D721Med (cell line): ENCODE data around the gene DDX60.
"Not testable (repeated sequence)": the region's sequence is repeated elsewhere in the genome, so short reads cannot be mapped to it uniquely, and the experiment has no call there.

Experiments used
- DNase-seq: peaks from one replicate; pipeline ENCODE4 v3.0.0; 2011; ENCODE audit warnings: low spot score; ENCODE audit not compliant: insufficient read length
- FAIRE-seq: peaks from 2 replicates; lab custom pipeline; 2011; peaks lifted over from hg19 to GRCh38; lab: Jason Lieb, UNC
- CTCF ChIP-seq: IDR thresholded peaks from 2 replicates; pipeline ENCODE4 v1.5.1; 2012; ENCODE audit warnings: mild to moderate bottlenecking, control low read depth; ENCODE audit not compliant: insufficient read depth; ENCODE audit errors: missing control alignments

DDX60 gene

GRCh38 chr4:168353746-168354145 is 35.2 kb upstream of the DDX60 start:
- TF ChIP-seq CTCF = no peak
- no peak for FAIRE-seq
- DNase-seq = no peak

GRCh38 chr4:168337550-168337940 is 19.0 kb upstream of the DDX60 start:
- DNase-seq = no peak
- no peak for TF ChIP-seq CTCF
- FAIRE-seq = no peak

DNA sequence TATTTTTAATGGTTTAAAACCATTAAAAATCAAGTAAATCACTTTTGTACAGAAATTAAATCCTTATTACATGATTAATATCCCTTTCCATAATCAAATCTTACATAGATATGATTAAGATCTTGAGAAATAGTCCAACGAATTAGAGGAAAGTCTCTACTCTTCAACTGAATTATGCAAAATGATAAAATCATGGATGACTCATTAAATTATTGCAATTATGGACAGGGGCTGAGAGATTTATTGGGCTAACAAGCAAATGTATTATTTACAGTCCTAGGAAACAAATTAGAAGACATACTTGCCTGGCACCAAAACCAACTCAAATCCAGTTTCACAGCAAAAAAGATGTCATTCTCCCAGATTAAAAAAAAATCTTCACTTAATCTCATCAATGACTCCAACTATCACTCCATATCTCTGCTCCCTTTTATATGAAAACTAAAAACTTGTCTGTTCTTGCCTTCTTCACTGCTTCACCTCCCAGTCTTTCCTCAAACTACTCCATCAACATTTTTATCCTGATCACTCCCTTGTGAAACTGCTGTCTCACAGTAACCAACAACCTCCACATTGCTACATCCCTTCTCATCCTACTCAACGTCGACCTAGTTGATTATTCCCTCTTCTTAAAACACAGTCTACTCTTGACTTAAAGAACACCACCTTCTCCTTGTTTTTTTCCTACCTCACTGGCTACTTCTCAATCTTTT is 18.4 kb upstream of the DDX60 start:
- DNase-seq (no peak), FAIRE-seq (no peak)
- no peak for TF ChIP-seq CTCF

- TF ChIP-seq CTCF = no peak
- FAIRE-seq (no peak), DNase-seq (no peak)
Measured at GRCh38 chr4:168335621-168336020, 17.1 kb upstream of the DDX60 start.

DNA sequence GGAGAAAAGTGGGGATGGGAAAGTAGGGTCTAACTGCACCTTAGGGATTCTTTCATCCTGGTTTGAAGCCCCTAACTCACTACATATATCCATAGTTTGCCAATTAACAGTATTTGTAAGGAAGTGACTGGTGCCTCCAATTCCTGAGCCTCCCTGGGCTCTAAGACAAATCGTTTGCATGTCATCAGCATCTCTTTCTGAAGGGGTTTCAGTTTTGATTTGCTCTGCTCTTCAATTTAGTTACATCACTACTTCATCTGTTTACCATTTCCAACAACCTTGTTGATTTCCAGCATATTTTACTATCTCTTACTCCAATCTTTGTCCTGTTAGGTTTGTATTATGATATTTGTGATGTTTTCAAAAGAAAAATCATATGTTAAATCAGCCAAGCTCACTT is 15.5 kb upstream of the DDX60 start:
- TF ChIP-seq CTCF = no peak
- DNase-seq (no peak), FAIRE-seq (no peak)

DNA sequence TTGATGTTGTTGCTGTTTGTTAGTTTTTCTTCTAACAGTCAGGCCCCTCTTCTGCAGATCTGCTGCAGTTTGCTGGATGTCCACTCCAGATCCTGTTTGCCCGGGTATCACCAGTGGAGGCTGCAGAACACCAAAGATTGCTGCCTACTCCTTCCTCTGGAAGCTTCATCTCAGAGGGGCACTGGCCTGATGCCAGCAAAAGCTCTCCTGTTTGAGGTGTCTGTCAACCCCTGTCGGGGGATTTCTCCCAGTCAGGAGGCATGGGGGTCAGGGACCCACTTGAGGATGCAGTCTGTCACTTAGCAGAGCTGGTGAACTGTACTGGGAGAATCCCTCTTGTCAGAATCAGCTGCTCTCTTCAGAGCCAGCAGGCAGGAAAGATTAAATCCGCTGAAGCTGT is 12.0 kb upstream of the DDX60 start:
- DNase-seq, FAIRE-seq: not testable (repeated sequence)

DNA sequence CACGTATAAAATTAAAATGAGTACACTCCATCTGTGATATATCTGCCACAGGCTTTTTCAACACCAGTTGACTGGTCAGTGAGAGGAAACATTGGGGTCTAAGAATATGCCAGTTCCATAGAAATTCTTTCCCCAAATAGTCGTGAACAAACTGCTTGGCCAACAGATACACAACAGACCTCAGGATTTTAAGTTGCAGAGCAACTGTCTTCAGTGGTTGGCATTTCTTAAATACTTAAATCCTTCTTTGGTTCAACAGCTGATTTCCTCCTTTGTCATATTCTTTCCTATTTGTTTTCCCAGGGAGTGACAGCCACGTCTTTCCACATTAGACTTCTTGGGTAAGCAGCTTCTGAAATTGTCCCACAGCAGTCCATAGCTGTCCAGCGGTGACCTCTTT is 7.0 kb upstream of the DDX60 start:
- FAIRE-seq (no peak), DNase-seq (no peak)
- no peak for TF ChIP-seq CTCF
